MM.1S (cell line): ENCODE measurements around the gene MKLN1.

Source experiments
- DNase-seq: peaks from one replicate; pipeline ENCODE4 v3.0.0-alpha.2; 2015
- H2AFZ ChIP-seq: fragments of 300-600 bp; sonication (generic); 2 replicates; pipeline ENCODE4 v1.6.0; 2016; ENCODE audit warnings: antibody characterized with exemption, low read length
- H3F3A ChIP-seq: fragments of 300-600 bp; sonication (generic); 2 replicates; pipeline ENCODE4 v1.6.1; 2016; ENCODE audit warnings: mild to moderate bottlenecking, antibody characterized with exemption, low read length, moderate library complexity, mixed read lengths; ENCODE audit not compliant: insufficient read depth
- H3K27ac ChIP-seq: fragments of 300-600 bp; sonication (generic); 2 replicates; pipeline ENCODE4 v1.5.1; 2016; ENCODE audit warnings: mild to moderate bottlenecking, low read length
- H3K27me3 ChIP-seq: fragments of 300-600 bp; sonication (generic); replicated peaks from 2 replicates; pipeline ENCODE4 v1.6.0; 2016; ENCODE audit warnings: low read length; ENCODE audit not compliant: insufficient read depth
- H3K36me3 ChIP-seq: fragments of 300-600 bp; sonication (generic); replicated peaks from 2 replicates; pipeline ENCODE4 v1.6.1; 2016; ENCODE audit warnings: mild to moderate bottlenecking, low read length, mixed read lengths; ENCODE audit not compliant: insufficient read depth
- H3K4me1 ChIP-seq: fragments of 300-600 bp; sonication (generic); 2 replicates; pipeline ENCODE4 v1.6.1; 2016; ENCODE audit warnings: low read length, mixed read lengths
- H3K4me2 ChIP-seq: fragments of 300-600 bp; sonication (generic); 2 replicates; pipeline ENCODE4 v1.6.0; 2016; ENCODE audit warnings: low read depth, low read length
- H3K4me3 ChIP-seq: fragments of 300-600 bp; sonication (generic); 2 replicates; pipeline ENCODE4 v1.5.1; 2016; ENCODE audit warnings: low read length, mixed read lengths
- H3K79me2 ChIP-seq: fragments of 300-600 bp; sonication (generic); 2 replicates; pipeline ENCODE4 v1.6.1; 2016; ENCODE audit warnings: mixed run types, low read length, mixed read lengths
- H3K9ac ChIP-seq: fragments of 300-600 bp; sonication (generic); 2 replicates; pipeline ENCODE4 v1.6.1; 2016; ENCODE audit warnings: low read length, mixed read lengths
- H3K9me2 ChIP-seq: fragments of 300-600 bp; sonication (generic); replicated peaks from 2 replicates; pipeline ENCODE4 v1.6.1; 2016; ENCODE audit warnings: mild to moderate bottlenecking, low read length, mixed read lengths; ENCODE audit not compliant: insufficient read depth
- H3K9me3 ChIP-seq: fragments of 300-600 bp; sonication (generic); replicated peaks from 2 replicates; pipeline ENCODE4 v1.6.1; 2016; ENCODE audit warnings: mild to moderate bottlenecking, low read length, mixed read lengths; ENCODE audit not compliant: insufficient read depth
- H4K20me1 ChIP-seq: fragments of 300-600 bp; sonication (generic); 2 replicates; pipeline ENCODE4 v1.6.1; 2016; ENCODE audit warnings: mild to moderate bottlenecking, low read length, moderate library complexity, mixed read lengths; ENCODE audit not compliant: insufficient read depth
- EZH2 ChIP-seq: fragments of 300-600 bp; sonication (generic); optimal IDR thresholded peaks from 2 replicates; pipeline ENCODE3; 2017; ENCODE audit warnings: low read depth, mild to moderate bottlenecking, antibody characterized with exemption, low read length, mixed read lengths
- EZH2phosphoT487 ChIP-seq: fragments of 300-600 bp; sonication (generic); IDR thresholded peaks from 2 replicates; pipeline ENCODE4 v1.6.1; 2018; ENCODE audit warnings: antibody characterized with exemption, low read length
- TF ChIP-seq, protein P1 (sequence below): fragments of 300-600 bp; sonication (generic); IDR thresholded peaks from 2 replicates; pipeline ENCODE4 v1.5.1; 2016; ENCODE audit warnings: antibody characterized with exemption, low read length, mixed read lengths

Gene MKLN1

DNA sequence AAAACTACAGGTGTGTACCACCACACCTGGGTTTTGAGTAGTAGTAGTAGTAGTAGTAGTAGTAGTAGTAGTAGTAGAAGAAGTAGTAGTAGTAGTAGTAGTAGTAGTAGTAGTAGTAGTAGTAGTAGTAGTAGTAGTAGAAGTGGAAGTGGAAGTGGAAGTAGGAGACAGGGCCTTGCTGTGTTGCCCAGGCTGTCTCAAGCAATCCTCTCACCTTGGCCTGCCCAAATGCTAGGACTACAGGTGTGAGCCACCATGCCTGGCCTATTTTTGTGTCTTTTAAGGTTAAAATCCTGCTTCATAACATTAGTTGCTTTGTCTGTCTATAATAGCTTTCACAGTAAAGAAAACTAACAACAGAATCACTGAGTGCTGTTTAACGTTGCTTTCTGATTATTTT, 117.0 kb downstream of the MKLN1 start:
- Histone ChIP-seq H3K27me3 (no peaks in the 10 kb centered on the region), H3K4me2 (no peak overlapping the region), H3K9ac (no peak overlapping the region), H3F3A (no peaks in the 10 kb centered on the region), H3K36me3 (no peaks in the 10 kb centered on the region), H3K4me3 (no peak overlapping the region), H3K79me2 (no peaks in the 10 kb centered on the region), H3K9me2 (no peaks in the 10 kb centered on the region), H3K4me1 (no peaks in the 10 kb centered on the region), H2AFZ (no peak overlapping the region), H3K9me3 (no peaks in the 10 kb centered on the region), H4K20me1 (no peaks in the 10 kb centered on the region), H3K27ac (no peak overlapping the region)
- no peak for DNase-seq
- TF ChIP-seq, protein P1, sequence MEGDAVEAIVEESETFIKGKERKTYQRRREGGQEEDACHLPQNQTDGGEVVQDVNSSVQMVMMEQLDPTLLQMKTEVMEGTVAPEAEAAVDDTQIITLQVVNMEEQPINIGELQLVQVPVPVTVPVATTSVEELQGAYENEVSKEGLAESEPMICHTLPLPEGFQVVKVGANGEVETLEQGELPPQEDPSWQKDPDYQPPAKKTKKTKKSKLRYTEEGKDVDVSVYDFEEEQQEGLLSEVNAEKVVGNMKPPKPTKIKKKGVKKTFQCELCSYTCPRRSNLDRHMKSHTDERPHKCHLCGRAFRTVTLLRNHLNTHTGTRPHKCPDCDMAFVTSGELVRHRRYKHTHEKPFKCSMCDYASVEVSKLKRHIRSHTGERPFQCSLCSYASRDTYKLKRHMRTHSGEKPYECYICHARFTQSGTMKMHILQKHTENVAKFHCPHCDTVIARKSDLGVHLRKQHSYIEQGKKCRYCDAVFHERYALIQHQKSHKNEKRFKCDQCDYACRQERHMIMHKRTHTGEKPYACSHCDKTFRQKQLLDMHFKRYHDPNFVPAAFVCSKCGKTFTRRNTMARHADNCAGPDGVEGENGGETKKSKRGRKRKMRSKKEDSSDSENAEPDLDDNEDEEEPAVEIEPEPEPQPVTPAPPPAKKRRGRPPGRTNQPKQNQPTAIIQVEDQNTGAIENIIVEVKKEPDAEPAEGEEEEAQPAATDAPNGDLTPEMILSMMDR: no peak
- no peak for TF ChIP-seq EZH2phosphoT487
- TF ChIP-seq EZH2: no peak

DNA sequence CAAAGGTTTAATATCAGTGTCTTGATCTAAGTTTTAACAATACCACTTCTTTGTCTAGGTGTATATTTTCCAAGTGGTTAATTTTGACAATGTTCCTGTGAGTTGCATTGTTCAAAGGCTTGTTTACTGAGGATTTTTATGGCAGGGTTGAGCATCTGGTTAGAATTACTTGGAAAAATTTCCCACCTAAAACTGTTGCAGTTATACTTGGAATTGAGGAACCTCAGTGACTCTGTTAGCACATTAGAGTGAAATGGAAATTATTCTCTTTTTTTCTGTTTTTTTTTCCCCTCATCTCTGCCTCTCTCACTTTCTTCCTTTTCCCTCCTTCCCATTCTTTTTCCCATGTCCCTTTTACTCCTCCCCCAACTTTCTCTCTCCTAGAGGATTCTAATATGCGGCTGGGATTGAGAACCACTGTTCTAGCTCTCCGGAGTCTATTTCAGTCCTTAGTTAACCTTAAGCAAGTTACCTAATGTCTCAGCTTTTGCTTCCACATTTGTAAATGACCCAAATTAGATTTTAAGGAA, 121.8 kb downstream of the MKLN1 start:
- H3K4me2 ChIP-seq: no peak overlapping the region
- TF ChIP-seq EZH2phosphoT487 (no peak), EZH2 (no peak)
- TF ChIP-seq, protein P1: no peak
- H3F3A ChIP-seq: no peaks in the 10 kb centered on the region
- H3K4me3 ChIP-seq: no peak overlapping the region
- H2AFZ ChIP-seq: no peak overlapping the region
- no peaks in the 10 kb centered on the region for H3K27me3 ChIP-seq
- H3K4me1 ChIP-seq: no peaks in the 10 kb centered on the region
- H3K27ac ChIP-seq: no peak overlapping the region
- H4K20me1 ChIP-seq: no peaks in the 10 kb centered on the region
- H3K9me3 ChIP-seq: no peaks in the 10 kb centered on the region
- H3K9me2 ChIP-seq: no peaks in the 10 kb centered on the region
- no peaks in the 10 kb centered on the region for H3K79me2 ChIP-seq
- no peak for DNase-seq
- no peak overlapping the region for H3K9ac ChIP-seq
- H3K36me3 ChIP-seq: no peaks in the 10 kb centered on the region

DNA sequence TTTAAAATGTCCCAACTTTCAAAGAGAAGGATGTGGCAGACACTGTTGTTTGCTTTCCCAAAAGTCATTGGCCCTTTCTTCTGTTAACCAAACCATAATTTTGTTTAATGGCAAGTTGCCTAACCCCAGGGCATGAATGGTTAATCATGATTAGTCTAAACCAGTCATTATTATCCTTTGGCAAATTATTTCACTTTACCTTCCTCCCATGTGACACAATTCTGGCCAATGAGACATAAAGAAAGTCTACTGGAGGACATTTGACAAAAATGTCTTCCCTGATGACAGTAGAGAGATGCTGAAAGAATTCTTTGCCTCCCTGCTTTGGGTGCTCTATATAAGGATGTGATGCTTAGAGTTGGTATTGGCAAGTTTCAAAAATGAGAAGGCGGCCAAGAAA, 126.8 kb downstream of the MKLN1 start:
- Histone ChIP-seq H3F3A (no peaks in the 10 kb centered on the region), H4K20me1 (no peaks in the 10 kb centered on the region), H3K4me2 (no peak overlapping the region), H3K27ac (no peak overlapping the region), H3K9ac (no peak overlapping the region), H3K79me2 (no peaks in the 10 kb centered on the region), H3K27me3 (no peaks in the 10 kb centered on the region), H3K9me2 (no peaks in the 10 kb centered on the region), H3K36me3 (no peaks in the 10 kb centered on the region), H3K9me3 (no peaks in the 10 kb centered on the region), H3K4me3 (no peak overlapping the region), H3K4me1 (0 out of 2 replicates have a peak, but pooled peaks cover 2% of the 10 kb centered on the region), H2AFZ (no peak overlapping the region)
- DNase-seq: no peak
- no peak for TF ChIP-seq EZH2
- TF ChIP-seq, protein P1: no peak
- no peak for TF ChIP-seq EZH2phosphoT487
